ENCODE data around the gene FAM114A1.

The FAM114A1 gene

GRCh38 chr4:38859501-38859900, 8.1 kb upstream of the FAM114A1 start:
- no peak for DNase-seq (ENCODE audit: low read depth)

- peak; percentile 33 for DNase-seq (ENCODE audit: low read depth)
Observed at GRCh38 chr4:38860788-38861424, 6.7 kb upstream of the FAM114A1 start.

GRCh38 chr4:38861791-38862190, 5.8 kb upstream of the FAM114A1 start:
- no peak for DNase-seq (ENCODE audit: low read depth)

GRCh38 chr4:38865445-38865844, 2.2 kb upstream of the FAM114A1 start:
- DNase-seq (ENCODE audit: low read depth), result no peak

GRCh38 chr4:38866973-38867477, 581 bp upstream of the FAM114A1 start:
- no peak for DNase-seq (ENCODE audit: low read depth)

GRCh38 chr4:38868059-38868960, 704 bp downstream of the FAM114A1 start:
- no peak for DNase-seq (ENCODE audit: low read depth)

- no peak for DNase-seq (ENCODE audit: low read depth)
Observed at GRCh38 chr4:38869511-38869910, 1.9 kb downstream of the FAM114A1 start.

- DNase-seq (ENCODE audit: low read depth), result no peak
Observed at GRCh38 chr4:38870098-38870808, 2.6 kb downstream of the FAM114A1 start.

GRCh38 chr4:38871593-38871992, 4.0 kb downstream of the FAM114A1 start:
- DNase-seq (ENCODE audit: low read depth), result no peak

GRCh38 chr4:38872620-38873019, 5.0 kb downstream of the FAM114A1 start:
- no peak for DNase-seq (ENCODE audit: low read depth)

- no peak for DNase-seq (ENCODE audit: low read depth)
Observed at GRCh38 chr4:38873290-38873944, 5.8 kb downstream of the FAM114A1 start.

- DNase-seq (ENCODE audit: low read depth), result no peak
Observed at GRCh38 chr4:38876636-38877035, 9.0 kb downstream of the FAM114A1 start.

- no peak for DNase-seq (ENCODE audit: low read depth)
Observed at GRCh38 chr4:38884254-38884653, 16.6 kb downstream of the FAM114A1 start.

GRCh38 chr4:38889143-38889542, 21.5 kb downstream of the FAM114A1 start:
- no peak for DNase-seq (ENCODE audit: low read depth)

GRCh38 chr4:38891051-38891983, 23.7 kb downstream of the FAM114A1 start:
- DNase-seq (ENCODE audit: low read depth), result no peak

GRCh38 chr4:38894322-38894982, 26.8 kb downstream of the FAM114A1 start:
- no peak for DNase-seq (ENCODE audit: low read depth)

- DNase-seq (ENCODE audit: low read depth), result no peak
Observed at GRCh38 chr4:38896940-38897339, 29.3 kb downstream of the FAM114A1 start.

GRCh38 chr4:38898245-38898644, 30.6 kb downstream of the FAM114A1 start:
- no peak for DNase-seq (ENCODE audit: low read depth)

GRCh38 chr4:38902221-38902620, 34.6 kb downstream of the FAM114A1 start:
- no peak for DNase-seq (ENCODE audit: low read depth)

- no peak for DNase-seq (ENCODE audit: low read depth)
Observed at GRCh38 chr4:38902695-38903094, 35.1 kb downstream of the FAM114A1 start.
